NCI-H82 treated with DMSO at 0.1 percent for 48 hours (cell line): ENCODE results near the gene HOXA3.

Source experiments
- DNase-seq: peaks from one replicate; lab custom pipeline; 2025; ENCODE audit not compliant: unreplicated experiment; lab: John Stamatoyannopoulos, UW

Gene HOXA3

DNA sequence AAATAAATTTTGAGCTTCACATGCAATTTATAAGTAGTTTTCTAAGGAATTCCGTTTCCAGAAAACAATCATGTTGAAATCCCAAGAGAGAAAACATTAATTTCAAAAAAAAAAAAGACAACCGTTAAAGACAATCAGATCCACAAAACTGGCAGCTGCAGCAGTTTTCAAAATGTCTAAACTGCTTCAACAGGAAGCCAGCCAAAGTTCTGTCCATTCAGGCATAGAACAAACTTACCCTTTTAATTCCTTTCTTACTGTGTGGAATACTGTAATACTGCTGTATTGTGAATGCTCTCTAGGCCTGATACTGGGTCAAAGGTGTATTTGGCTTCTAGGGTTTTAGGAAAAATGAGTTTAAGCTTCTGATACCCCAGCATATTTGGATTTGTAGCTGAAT is 88.2 kb downstream of the HOXA3 start:
- DNase-seq: no peak

DNA sequence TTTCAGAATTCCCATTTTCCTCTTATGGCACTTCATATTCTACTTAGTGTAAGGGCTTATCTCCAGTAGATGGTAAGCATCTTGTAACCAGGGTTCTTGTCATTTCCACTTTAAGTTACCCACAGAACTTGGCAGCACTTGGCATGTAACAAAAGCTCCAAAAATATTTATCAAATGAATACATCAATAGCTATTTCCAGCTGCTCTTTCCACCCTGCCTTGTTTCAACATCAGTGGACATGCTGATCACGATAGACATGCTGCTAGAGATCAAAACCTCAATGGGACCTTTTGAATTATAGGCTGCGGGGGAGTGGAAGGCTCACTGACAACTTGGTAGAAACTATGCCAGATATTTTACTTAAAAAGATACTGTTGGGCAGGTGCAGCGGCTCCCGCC is 89.4 kb downstream of the HOXA3 start:
- DNase-seq: no peak
